Spleen (tissue), 13 donors: ENCODE results near the gene LIPF. TPM values are rescaled to one million over a fixed set of nuclear protein-coding genes. Genes with fewer than 3 reads are reported as not detected.

ENCODE experiments used
- DNase-seq: peaks from one replicate; pipeline ENCODE4 v3.0.0-alpha.2; 2020
- H3K27ac ChIP-seq, 8 donors: fragments of 200-600 bp; sonication (generic) in 7 of 8; 1 replicate in 4 of 8; 2 replicates in 4 of 8; pipeline versions ENCODE4 v1.5.0 to v1.8.0; 2016 to 2021; ENCODE audit warnings: inconsistent platforms in 4 of 8, mild to moderate bottlenecking in 4 of 8, moderate library complexity in 1 of 8
- H3K27me3 ChIP-seq, 7 donors: fragments of 200-600 bp; sonication (generic) in 6 of 7; replicated peaks in 1 of 7; 1 replicate in 4 of 7; 2 replicates in 3 of 7; pipeline versions ENCODE4 v1.5.0 to v1.8.0; 2016 to 2021; ENCODE audit warnings: inconsistent platforms in 3 of 7, mild to moderate bottlenecking in 1 of 7
- H3K36me3 ChIP-seq, 6 donors: fragments of 200-600 bp; sonication (generic) in 5 of 6; 1 replicate in 4 of 6; 2 replicates in 2 of 6; pipeline versions ENCODE4 v1.5.0 to v1.8.0; 2016 to 2021; ENCODE audit warnings: inconsistent platforms in 2 of 6
- H3K4me1 ChIP-seq, 6 donors: fragments of 200-600 bp; sonication (generic) in 5 of 6; 1 replicate in 3 of 6; 2 replicates in 3 of 6; pipeline versions ENCODE4 v1.5.0 to v1.8.0; 2016 to 2021; ENCODE audit warnings: inconsistent platforms in 3 of 6
- H3K4me3 ChIP-seq, 8 donors: fragments of 200-600 bp; sonication (generic) in 7 of 8; 1 replicate in 4 of 8; 2 replicates in 4 of 8; pipeline versions ENCODE4 v1.5.0 to v1.8.0; 2016 to 2021; ENCODE audit warnings: inconsistent platforms in 4 of 8, mild to moderate bottlenecking in 4 of 8, moderate library complexity in 2 of 8
- H3K9me3 ChIP-seq, 8 donors: fragments of 200-600 bp; sonication (generic) in 7 of 8; 1 replicate in 4 of 8; 2 replicates in 4 of 8; pipeline versions ENCODE4 v1.5.0 to v1.8.0; 2016 to 2021; ENCODE audit warnings: inconsistent platforms in 4 of 8
- POLR2A ChIP-seq, 3 donors: fragments of 450-650 bp; IDR thresholded peaks; one replicate each; pipeline ENCODE4 v1.5.1; 2017; ENCODE audit warnings: antibody characterized with exemption in 3 of 3, mild to moderate bottlenecking in 1 of 3
- POLR2AphosphoS5 ChIP-seq, 3 donors: sonication (generic); formaldehyde crosslinking; IDR thresholded peaks; one replicate each; pipeline ENCODE4 v1.5.1; 2017; ENCODE audit warnings: antibody characterized with exemption in 3 of 3
- WGBS, 5 donors: extraction: QIAGEN DNeasy Blood & Tissue Kit in 3 of 5; methylation state at CpG; one replicate each; pipeline versions ENCODE4 v1.1.5 to v1.1.7; 2013 to 2018; 5-methylcytosine and 5-hydroxymethylcytosine counted together
- intact Hi-C: fragments of 100-400 bp; cut with DNase I; formaldehyde crosslinking; loops from one replicate; pipeline ENCODE4 v1.15.0; 2023; ENCODE audit warnings: low total_unique reads
- long read RNA-seq, 2 donors: transcript quantifications; one replicate each; lab custom pipeline, GENCODE V29; 2026
- polyA plus RNA-seq, 3 donors: library from polyadenylated mRNA; stranded (reverse); fragments of 200-250 nt; gene quantifications; one replicate each; pipeline ENCODE4 v1.2.1, GENCODE V29; 2013
- total RNA-seq, 7 donors: library from RNA; depleted of rRNA in 3 of 7; stranded (reverse); fragments of >200 nt in 3 of 7; fragmentation: NEBNext Ultra II Directional in 4 of 7; extraction: Animal tissue kit (Norgen Biotek cat#: 25700) in 4 of 7; gene quantifications; one replicate each; pipeline versions ENCODE4 v1.1.0 to v1.2.1, GENCODE V29; 2016 to 2021
- TF ChIP-seq, protein P1 (sequence below), 11 experiments: fragments of 200-600 bp in 7 of 11; fragments of 450-650 bp in 4 of 11; sonication (generic) in 4 of 11; IDR thresholded peaks in 8 of 11; conservative IDR thresholded peaks in 3 of 11; 1 replicate in 7 of 11; 2 replicates in 4 of 11; pipeline versions ENCODE4 v1.4.0 to v1.8.0; 2016 to 2021; ENCODE audit warnings: antibody characterized with exemption in 11 of 11, inconsistent platforms in 4 of 11, mild to moderate bottlenecking in 1 of 11
- donor health status: healthy with polysubstance abuse.
- donor health status: DM: no; HTN: no; CAD: no; lungs with moderate emphysema.
- donor health status: DM: no; HTN: no; CAD: no.
- donor health status: Bipolar disorder and iron deficiency.
- donor health status: healthy.
- donor health status: DM: no; HTN: no; CAD: no.
- donor health status: DM: yes; HTN: yes; CAD: no.

LIPF gene, protein sequence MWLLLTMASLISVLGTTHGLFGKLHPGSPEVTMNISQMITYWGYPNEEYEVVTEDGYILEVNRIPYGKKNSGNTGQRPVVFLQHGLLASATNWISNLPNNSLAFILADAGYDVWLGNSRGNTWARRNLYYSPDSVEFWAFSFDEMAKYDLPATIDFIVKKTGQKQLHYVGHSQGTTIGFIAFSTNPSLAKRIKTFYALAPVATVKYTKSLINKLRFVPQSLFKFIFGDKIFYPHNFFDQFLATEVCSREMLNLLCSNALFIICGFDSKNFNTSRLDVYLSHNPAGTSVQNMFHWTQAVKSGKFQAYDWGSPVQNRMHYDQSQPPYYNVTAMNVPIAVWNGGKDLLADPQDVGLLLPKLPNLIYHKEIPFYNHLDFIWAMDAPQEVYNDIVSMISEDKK
- total RNA-seq (not detected), polyA plus RNA-seq (under 1 TPM in 2 of 3 donors, not detected in 1; 0.23 to 0.83 TPM)
- long read RNA-seq, donor 1: 0 reads
- long read RNA-seq, donor 2: 0 reads

DNA sequence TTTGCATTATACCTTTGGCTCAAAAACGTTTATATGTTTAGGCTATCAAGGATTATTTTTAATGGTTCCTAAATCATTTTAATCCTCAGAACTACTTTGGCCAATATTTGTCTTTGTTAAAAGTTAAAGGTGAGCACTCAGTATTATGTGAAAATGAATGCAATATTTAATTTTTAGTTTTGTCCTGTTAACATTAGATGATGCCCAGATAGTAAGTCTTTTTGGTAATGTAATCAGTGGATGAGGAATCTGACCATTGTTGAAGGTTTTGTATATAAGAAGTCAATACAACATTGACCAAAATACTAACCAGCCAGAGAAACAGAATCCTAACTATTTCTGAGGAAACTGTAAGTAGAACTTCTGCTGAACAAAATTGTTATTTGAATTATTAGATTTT lies at the start of gene LIPF:
TSS of gene LIPF (plus strand) at position 301 of the 400 bp plus-strand sequence. CDS start 2,856 bp downstream, outside the sequence.
- WGBS, 5 donors: 48 to 84% (median 60%) methylated on average over 1 of the region's 1 CpG
- Histone ChIP-seq H3K27ac (no peak within 1 kb of the TSS), H3K36me3 (no peaks in the 10 kb centered on the region)

DNA sequence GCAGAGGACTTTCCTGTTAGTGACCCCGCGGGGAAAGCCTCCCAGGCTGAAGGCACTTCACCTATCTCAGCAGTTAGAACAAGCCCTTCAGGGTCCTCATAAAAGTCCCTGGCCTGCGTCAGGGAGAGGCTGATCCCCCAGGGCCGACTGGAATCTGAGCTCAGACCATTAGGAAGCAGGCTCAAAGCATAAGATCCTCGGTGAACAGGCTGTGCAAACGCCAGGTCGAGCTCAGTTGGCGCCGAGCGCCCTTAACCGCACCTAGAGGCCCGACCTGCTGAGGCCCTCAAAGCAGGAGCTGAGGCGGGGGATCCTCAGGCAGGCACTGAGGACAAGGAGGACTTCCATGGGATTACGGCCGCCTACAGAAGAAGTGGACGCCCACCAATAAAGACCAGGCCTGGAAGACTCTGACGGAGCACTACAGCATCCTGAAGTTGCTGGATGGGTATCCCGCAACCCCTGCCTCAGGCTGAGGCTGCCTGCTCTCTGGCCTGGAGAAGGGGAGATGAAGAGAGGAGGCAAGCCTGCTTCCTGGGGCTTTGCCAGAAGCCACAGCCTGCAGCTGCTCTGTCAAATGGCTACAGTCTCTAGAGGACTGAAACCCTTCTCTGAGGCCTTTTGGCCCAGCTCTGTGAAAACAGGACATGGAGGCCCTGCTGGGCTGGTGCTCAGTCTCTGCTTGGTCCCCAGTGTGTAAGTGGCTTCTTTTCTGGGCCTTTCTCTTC lies 47.8 kb upstream of the LIPF start:
- Histone ChIP-seq H3K4me1 (no peaks in the 10 kb centered on the region), H3K36me3 (no peaks in the 10 kb centered on the region), H3K27me3 (no peaks in the 10 kb centered on the region), H3K4me3 (no peak overlapping the region), H3K9me3 (peaks cover 0 to 12% (median 9%) of the 10 kb centered on the region in 8 donors), H3K27ac (no peak overlapping the region)
- TF ChIP-seq POLR2AphosphoS5 (IDR thresholded peaks at IDR 0.05) (no peak), POLR2A (IDR thresholded peaks at IDR 0.05) (no peak)
- TF ChIP-seq, protein P1, sequence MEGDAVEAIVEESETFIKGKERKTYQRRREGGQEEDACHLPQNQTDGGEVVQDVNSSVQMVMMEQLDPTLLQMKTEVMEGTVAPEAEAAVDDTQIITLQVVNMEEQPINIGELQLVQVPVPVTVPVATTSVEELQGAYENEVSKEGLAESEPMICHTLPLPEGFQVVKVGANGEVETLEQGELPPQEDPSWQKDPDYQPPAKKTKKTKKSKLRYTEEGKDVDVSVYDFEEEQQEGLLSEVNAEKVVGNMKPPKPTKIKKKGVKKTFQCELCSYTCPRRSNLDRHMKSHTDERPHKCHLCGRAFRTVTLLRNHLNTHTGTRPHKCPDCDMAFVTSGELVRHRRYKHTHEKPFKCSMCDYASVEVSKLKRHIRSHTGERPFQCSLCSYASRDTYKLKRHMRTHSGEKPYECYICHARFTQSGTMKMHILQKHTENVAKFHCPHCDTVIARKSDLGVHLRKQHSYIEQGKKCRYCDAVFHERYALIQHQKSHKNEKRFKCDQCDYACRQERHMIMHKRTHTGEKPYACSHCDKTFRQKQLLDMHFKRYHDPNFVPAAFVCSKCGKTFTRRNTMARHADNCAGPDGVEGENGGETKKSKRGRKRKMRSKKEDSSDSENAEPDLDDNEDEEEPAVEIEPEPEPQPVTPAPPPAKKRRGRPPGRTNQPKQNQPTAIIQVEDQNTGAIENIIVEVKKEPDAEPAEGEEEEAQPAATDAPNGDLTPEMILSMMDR (IDR thresholded peaks at IDR 0.05 in 8 of 11, conservative IDR thresholded peaks at IDR 0.05 in 3 of 11): no peak
- DNase-seq: no peak
- WGBS, 5 donors: 89 to 95% (median 94%) methylated on average over 18 of the region's 18 CpGs
- intact Hi-C loops: no loop called here

More for the DNA sequence above, at the start of gene LIPF:
- no peak for DNase-seq
- intact Hi-C loops: no loop called here
- H3K4me3 ChIP-seq: no peak within 1 kb of the TSS
- no peaks in the 10 kb centered on the region for H3K27me3 ChIP-seq
- H3K4me1 ChIP-seq: no peaks in the 10 kb centered on the region
- peaks cover 0 to 4% (median 0%) of the 10 kb centered on the region in 8 donors for H3K9me3 ChIP-seq
- no peak for TF ChIP-seq POLR2A (IDR thresholded peaks at IDR 0.05)
- TF ChIP-seq POLR2AphosphoS5 (IDR thresholded peaks at IDR 0.05): no peak
- TF ChIP-seq, protein P1 (IDR thresholded peaks at IDR 0.05 in 8 of 11, conservative IDR thresholded peaks at IDR 0.05 in 3 of 11): no peak

DNA sequence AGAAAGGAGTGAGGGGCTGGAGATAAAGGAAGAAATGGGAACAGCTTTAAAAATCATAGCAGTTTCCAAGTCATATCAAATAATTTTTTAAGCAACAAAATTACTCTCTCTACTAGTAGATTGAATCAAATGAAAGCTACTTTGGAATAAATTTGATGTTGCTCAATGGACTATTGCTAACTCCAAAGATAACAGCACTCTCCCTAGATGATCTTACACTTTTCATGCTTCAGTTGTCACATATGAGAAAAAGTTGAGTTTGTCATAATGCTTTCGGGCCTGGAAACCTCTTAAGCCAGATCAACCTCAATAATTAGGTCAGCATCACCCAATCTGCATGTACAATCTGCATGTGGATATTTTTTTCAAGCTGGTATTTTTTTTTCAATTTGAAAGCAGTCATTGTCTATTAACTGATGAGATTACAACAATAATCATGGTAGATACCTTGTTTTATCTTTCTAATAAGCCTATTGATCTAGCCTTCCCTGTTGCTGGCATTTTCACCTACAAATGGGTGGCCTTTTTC lies 46.4 kb upstream of the LIPF start:
- Histone ChIP-seq H3K4me3 (no peak overlapping the region), H3K9me3 (peaks cover 0 to 12% (median 9%) of the 10 kb centered on the region in 8 donors), H3K36me3 (no peaks in the 10 kb centered on the region), H3K4me1 (no peaks in the 10 kb centered on the region), H3K27me3 (no peaks in the 10 kb centered on the region), H3K27ac (no peak overlapping the region)
- WGBS, 5 donors: 72 to 95% (median 79%) methylated on average over 1 of the region's 1 CpG
- no peak for DNase-seq
- intact Hi-C loops: no loop called here
- TF ChIP-seq POLR2AphosphoS5 (IDR thresholded peaks at IDR 0.05) (no peak), POLR2A (IDR thresholded peaks at IDR 0.05) (no peak)
- TF ChIP-seq, protein P1 (IDR thresholded peaks at IDR 0.05 in 8 of 11, conservative IDR thresholded peaks at IDR 0.05 in 3 of 11): no peak
